Calu3 (cell line): ENCODE measurements around the gene ZNF407. TPM values are rescaled to one million over a fixed set of nuclear protein-coding genes. Genes with fewer than 3 reads are reported as not detected.

Source experiments
- BruUV-seq: library from RNA; stranded (reverse); fragments of 400-500 nt; replicated peaks from 2 replicates; lab custom pipeline; 2021; lab: Mats Ljungman, UMichigan
- CTCF ChIA-PET: fragments of 300-600 bp; sonication (Branson Sonifier 250); formaldehyde crosslinking; loops from one replicate; lab custom pipeline; 2022; ENCODE audit warnings: antibody characterized with exemption; lab: Charles Lee
- DNase-seq: peaks from one replicate; pipeline ENCODE4 v3.0.0; 2022
- H3K27ac Mint-ChIP-seq: one replicate; pipeline ENCODE4 v1.8.0; 2022; ENCODE audit warnings: mixed read lengths; ENCODE audit not compliant: unreplicated experiment
- H3K27me3 Mint-ChIP-seq: one replicate; pipeline ENCODE4 v1.8.0; 2022; ENCODE audit warnings: mixed read lengths; ENCODE audit not compliant: unreplicated experiment
- H3K36me3 Mint-ChIP-seq: one replicate; pipeline ENCODE4 v1.8.0; 2022; ENCODE audit warnings: mild to moderate bottlenecking, moderate library complexity, mixed read lengths; ENCODE audit not compliant: insufficient read depth, unreplicated experiment
- H3K4me1 Mint-ChIP-seq: one replicate; pipeline ENCODE4 v1.8.0; 2022; ENCODE audit warnings: mild to moderate bottlenecking, low read depth, mixed read lengths; ENCODE audit not compliant: unreplicated experiment
- H3K4me3 Mint-ChIP-seq: one replicate; pipeline ENCODE4 v1.8.0; 2022; ENCODE audit warnings: mild to moderate bottlenecking, low read depth, moderate library complexity, mixed read lengths; ENCODE audit not compliant: unreplicated experiment
- H3K9me3 Mint-ChIP-seq: one replicate; pipeline ENCODE4 v1.8.0; 2022; ENCODE audit warnings: low read depth, mixed read lengths; ENCODE audit not compliant: unreplicated experiment
- CTCF ChIP-seq: fragments of 200-600 bp; IDR thresholded peaks from one replicate; pipeline ENCODE4 v1.8.0; 2022; ENCODE audit warnings: antibody characterized with exemption; ENCODE audit not compliant: unreplicated experiment
- intact Hi-C: fragments of 100-400 bp; cut with micrococcal nuclease; formaldehyde crosslinking; loops from one replicate; pipeline ENCODE4 v1.10.0; 2022; ENCODE audit not compliant: unreplicated experiment
- total RNA-seq: library from RNA; stranded (reverse); gene quantifications from 2 replicates; pipeline ENCODE4 v1.2.3, GENCODE V29; 2022

Gene ZNF407
- total RNA-seq, 1 experiment from 2014 or later: 17.4 TPM

GRCh38 chr18:74569401-74569800 is 28.3 kb upstream of the ZNF407 start:
- CTCF ChIA-PET: no interaction called here
- Mint-ChIP-seq H3K36me3 (no peaks in the 10 kb centered on the region), H3K4me3 (no peak overlapping the region), H3K4me1 (no peaks in the 10 kb centered on the region), H3K27me3 (peaks cover 70% of the 10 kb centered on the region), H3K27ac (no peak overlapping the region), H3K9me3 (peaks cover 9% of the 10 kb centered on the region)
- intact Hi-C loops: no loop called here
- TF ChIP-seq CTCF: no peak
- DNase-seq: no peak
- BruUV-seq: no TSS peak

GRCh38 chr18:74570266-74570665 is 27.4 kb upstream of the ZNF407 start:
- Mint-ChIP-seq H3K9me3 (peaks cover 9% of the 10 kb centered on the region), H3K27me3 (peaks cover 61% of the 10 kb centered on the region), H3K27ac (no peak overlapping the region), H3K36me3 (no peaks in the 10 kb centered on the region), H3K4me3 (no peak overlapping the region), H3K4me1 (no peaks in the 10 kb centered on the region)
- DNase-seq: no peak
- BruUV-seq: no TSS peak
- CTCF ChIA-PET: interaction anchor here (0.6 kb wide), 2 partner anchors 39 to 772 kb away, joined by 4 read pairs; no protein-coding TSS in a partner anchor
- TF ChIP-seq CTCF: no peak
- intact Hi-C loops: no loop called here

- Mint-ChIP-seq H3K27ac (no peak overlapping the region), H3K27me3 (peaks cover 55% of the 10 kb centered on the region), H3K4me3 (no peak overlapping the region), H3K9me3 (peaks cover 8% of the 10 kb centered on the region), H3K36me3 (no peaks in the 10 kb centered on the region), H3K4me1 (no peaks in the 10 kb centered on the region)
- CTCF ChIA-PET: no interaction called here
- intact Hi-C loops: no loop called here
- BruUV-seq: no TSS peak
- no peak for DNase-seq
- no peak for TF ChIP-seq CTCF
These were observed 25.6 kb upstream of the ZNF407 start for GRCh38 chr18:74571895-74572680.

- H3K9me3 Mint-ChIP-seq: peaks cover 6% of the 10 kb centered on the region
- CTCF ChIA-PET: no interaction called here
- H3K36me3 Mint-ChIP-seq: no peaks in the 10 kb centered on the region
- H3K4me1 Mint-ChIP-seq: no peaks in the 10 kb centered on the region
- no peak overlapping the region for H3K27ac Mint-ChIP-seq
- no peak for DNase-seq
- intact Hi-C loops: no loop called here
- no TSS peak for BruUV-seq
- TF ChIP-seq CTCF: no peak
- peaks cover 46% of the 10 kb centered on the region for H3K27me3 Mint-ChIP-seq
- no peak overlapping the region for H3K4me3 Mint-ChIP-seq
These were observed 24.6 kb upstream of the ZNF407 start for GRCh38 chr18:74573053-74573452.
